ENCODE measurements around the gene KCNIP4.

The KCNIP4 gene

DNA sequence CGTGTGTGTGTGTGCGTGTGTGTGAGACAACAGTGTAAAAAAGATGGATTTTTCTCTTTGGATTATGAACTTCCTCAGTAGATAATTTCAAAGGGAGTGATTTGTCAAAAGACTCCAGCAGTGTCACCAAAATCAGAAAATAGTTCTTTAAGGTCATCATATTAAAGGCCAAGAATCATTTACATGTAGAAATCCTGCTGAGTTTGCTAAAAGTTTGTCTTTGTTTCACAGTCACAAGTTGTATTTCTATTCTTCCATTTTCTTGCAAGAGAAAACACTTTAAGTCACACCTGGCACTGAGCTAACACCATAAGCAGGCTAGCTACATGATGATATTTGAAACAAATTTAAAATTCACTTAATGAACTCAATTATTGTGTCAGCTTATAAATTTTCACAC is 1025.6 kb downstream of the KCNIP4 start:
- peaks cover 2% of the 10 kb centered on the region for H3K9me3 Mint-ChIP-seq
- H3K27ac Mint-ChIP-seq = no peak overlapping the region
- no peak for DNase-seq (ENCODE audit: low spot score in 2 of 2)
- no peak overlapping the region for H3K4me3 Mint-ChIP-seq
- ATAC-seq (ENCODE audit: low read depth) = no peak
- no peaks in the 10 kb centered on the region for H3K4me1 Mint-ChIP-seq
- no peaks in the 10 kb centered on the region for H3K27me3 Mint-ChIP-seq
- no peaks in the 10 kb centered on the region for H3K36me3 Mint-ChIP-seq

DNA sequence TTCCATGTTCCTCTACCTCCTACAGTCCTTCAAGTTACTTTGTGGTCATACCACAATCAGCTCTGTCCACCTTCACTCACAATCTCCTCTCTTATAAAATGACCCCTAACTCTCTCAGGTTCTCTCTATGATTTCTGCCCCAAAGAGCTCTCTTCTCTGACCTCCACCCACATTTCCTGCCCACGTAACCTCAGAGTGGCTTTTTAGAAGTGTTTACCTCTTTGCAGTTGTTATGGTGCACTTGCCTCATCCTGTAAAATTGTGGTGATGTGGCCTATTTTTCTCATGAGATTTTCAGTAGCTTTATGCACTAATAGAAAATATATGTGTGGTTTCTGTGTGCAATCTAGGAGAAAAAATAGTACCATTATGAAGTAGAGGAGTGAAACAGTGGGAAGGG is 1032.5 kb downstream of the KCNIP4 start:
- Mint-ChIP-seq H3K27me3 (no peaks in the 10 kb centered on the region), H3K4me1 (no peaks in the 10 kb centered on the region), H3K9me3 (peaks cover 2% of the 10 kb centered on the region), H3K36me3 (no peaks in the 10 kb centered on the region), H3K4me3 (no peak overlapping the region), H3K27ac (no peak overlapping the region)
- DNase-seq (ENCODE audit: low spot score in 2 of 2) (no peak), ATAC-seq (ENCODE audit: low read depth) (no peak)

DNA sequence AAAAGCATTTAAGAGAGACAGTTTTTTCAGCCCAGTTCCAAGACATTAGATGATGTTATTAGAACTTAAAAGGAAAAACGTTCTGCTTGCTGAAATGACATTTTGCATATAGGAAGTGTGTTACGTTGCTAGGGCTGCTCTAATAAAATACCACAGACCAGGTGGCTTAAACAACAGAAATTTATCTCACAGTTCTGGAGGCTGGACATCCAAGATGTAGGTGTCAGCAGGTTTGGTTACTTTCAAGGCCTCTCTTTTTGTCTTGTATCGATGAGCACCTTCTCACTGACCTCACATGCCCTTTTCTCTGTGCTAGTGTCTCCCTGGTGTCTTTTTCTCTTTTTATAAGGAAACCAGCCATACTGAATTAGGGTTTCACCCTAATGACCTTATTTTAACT is 1043.6 kb downstream of the KCNIP4 start:
- Mint-ChIP-seq H3K27ac (no peak overlapping the region), H3K4me3 (no peak overlapping the region), H3K4me1 (no peaks in the 10 kb centered on the region), H3K27me3 (no peaks in the 10 kb centered on the region), H3K9me3 (peaks cover 3% of the 10 kb centered on the region), H3K36me3 (no peaks in the 10 kb centered on the region)
- DNase-seq (ENCODE audit: low spot score in 2 of 2) = no peak
- no peak for ATAC-seq (ENCODE audit: low read depth)

DNA sequence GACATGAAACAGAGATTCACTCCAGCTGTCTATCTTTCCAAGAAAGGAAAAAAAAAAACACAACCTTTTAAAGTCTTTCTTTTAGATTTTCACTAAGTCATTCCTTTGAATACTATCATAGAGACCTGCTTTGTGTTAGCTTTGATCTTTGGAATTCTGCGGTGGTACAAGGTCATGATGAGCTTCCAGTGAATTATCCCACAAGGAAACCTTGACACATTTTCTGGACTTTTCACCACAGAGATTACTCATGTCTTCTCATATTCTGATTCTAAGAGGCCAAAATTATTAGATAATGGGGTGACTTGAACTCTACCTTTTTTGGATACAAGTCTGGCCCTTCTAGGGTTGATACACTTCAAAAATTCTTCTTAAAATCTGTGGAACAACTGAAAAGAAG is 1046.7 kb downstream of the KCNIP4 start:
- no peaks in the 10 kb centered on the region for H3K27me3 Mint-ChIP-seq
- H3K9me3 Mint-ChIP-seq = peaks cover 4% of the 10 kb centered on the region
- DNase-seq (ENCODE audit: low spot score in 2 of 2) = no peak
- no peak overlapping the region for H3K27ac Mint-ChIP-seq
- H3K4me3 Mint-ChIP-seq = no peak overlapping the region
- H3K36me3 Mint-ChIP-seq = no peaks in the 10 kb centered on the region
- no peak for ATAC-seq (ENCODE audit: low read depth)
- no peaks in the 10 kb centered on the region for H3K4me1 Mint-ChIP-seq

DNA sequence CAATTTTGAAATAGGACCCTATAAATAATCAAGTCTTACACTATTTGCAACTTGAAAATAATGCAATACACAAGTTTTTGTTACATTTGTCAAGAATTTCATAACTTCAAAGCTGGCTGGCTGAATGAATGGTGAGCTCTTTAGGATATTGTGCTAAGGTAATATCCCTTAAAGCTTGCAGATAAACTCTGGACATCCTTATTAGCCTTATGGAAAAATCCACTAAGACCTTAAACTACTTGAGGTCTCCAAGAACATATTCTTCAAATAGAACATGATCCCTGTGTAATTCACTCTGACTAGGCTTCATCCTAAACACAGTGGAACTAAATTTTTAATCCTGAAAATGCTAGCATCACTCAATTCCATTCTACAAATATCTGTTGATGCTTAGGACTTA is 1049.0 kb downstream of the KCNIP4 start:
- Mint-ChIP-seq H3K4me1 (no peaks in the 10 kb centered on the region), H3K4me3 (no peak overlapping the region), H3K27me3 (no peaks in the 10 kb centered on the region), H3K9me3 (peaks cover 2% of the 10 kb centered on the region), H3K36me3 (no peaks in the 10 kb centered on the region), H3K27ac (no peak overlapping the region)
- DNase-seq (ENCODE audit: low spot score in 2 of 2) (no peak), ATAC-seq (ENCODE audit: low read depth) (no peak)

DNA sequence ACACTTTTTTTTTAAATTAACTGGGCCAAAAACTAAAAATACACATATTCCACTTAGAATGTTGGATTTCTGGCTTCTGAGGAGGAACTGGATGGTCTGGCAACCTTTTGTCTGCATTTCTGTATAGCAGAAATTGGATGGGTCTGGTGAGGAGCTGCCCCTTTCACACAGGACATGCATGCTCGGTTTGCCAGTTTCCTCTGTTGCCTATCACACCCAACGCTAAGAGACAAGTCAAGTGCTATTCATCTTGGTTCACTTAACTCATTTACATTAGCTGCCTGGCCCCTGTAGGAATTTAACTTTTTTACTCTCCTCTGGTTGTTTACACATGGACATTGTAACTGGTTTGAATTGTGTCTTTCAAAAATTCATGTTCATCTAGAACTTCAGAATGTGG is 1052.6 kb downstream of the KCNIP4 start:
- H3K27me3 Mint-ChIP-seq = no peaks in the 10 kb centered on the region
- H3K27ac Mint-ChIP-seq = no peak overlapping the region
- H3K36me3 Mint-ChIP-seq = no peaks in the 10 kb centered on the region
- ATAC-seq (ENCODE audit: low read depth) (no peak), DNase-seq (ENCODE audit: low spot score in 2 of 2) (no peak)
- no peak overlapping the region for H3K4me3 Mint-ChIP-seq
- no peaks in the 10 kb centered on the region for H3K4me1 Mint-ChIP-seq
- H3K9me3 Mint-ChIP-seq = peaks cover 5% of the 10 kb centered on the region

DNA sequence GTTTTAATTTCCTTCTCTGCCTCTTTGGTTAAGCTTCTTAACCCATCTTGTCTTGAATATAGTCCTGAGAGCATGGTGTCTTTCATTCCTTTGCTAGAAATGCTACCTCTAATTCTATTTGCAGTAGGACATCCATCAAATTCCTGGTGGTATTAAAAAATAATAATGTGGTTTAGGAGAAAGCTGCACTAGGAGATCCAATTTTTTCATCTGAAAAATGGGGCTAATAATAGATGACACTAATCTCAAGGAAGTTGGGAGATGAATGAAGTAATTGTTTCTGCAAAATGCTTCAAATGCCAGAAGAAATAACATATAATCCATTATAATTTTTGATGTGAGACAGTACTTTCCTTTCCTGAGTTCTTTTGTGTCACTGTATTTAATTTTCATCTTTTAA is 1053.4 kb downstream of the KCNIP4 start:
- Mint-ChIP-seq H3K4me3 (no peak overlapping the region), H3K27me3 (no peaks in the 10 kb centered on the region), H3K36me3 (no peaks in the 10 kb centered on the region), H3K27ac (no peak overlapping the region), H3K4me1 (no peaks in the 10 kb centered on the region), H3K9me3 (peaks cover 5% of the 10 kb centered on the region)
- ATAC-seq (ENCODE audit: low read depth) = no peak
- no peak for DNase-seq (ENCODE audit: low spot score in 2 of 2)

DNA sequence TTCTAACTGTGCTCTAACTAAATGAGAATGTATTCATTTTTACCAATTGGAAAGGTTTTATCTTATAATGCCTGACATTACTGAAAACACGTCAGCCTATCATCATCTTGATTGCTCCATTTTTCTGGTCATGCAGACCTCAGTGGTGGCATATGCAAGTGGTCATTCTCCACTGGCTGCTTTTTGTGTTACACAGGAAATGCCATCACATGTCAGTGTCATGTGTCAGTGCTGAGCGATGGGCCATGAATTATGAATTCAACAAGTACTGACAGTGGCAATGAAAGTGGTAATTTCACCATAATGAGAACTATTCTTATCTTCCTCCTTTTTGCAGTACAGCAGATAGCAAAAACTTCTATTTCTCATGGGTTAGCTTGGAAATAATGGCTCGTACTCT is 1057.8 kb downstream of the KCNIP4 start:
- no peak for DNase-seq (ENCODE audit: low spot score in 2 of 2)
- Mint-ChIP-seq H3K9me3 (peaks cover 13% of the 10 kb centered on the region), H3K4me1 (no peaks in the 10 kb centered on the region), H3K27me3 (no peaks in the 10 kb centered on the region), H3K4me3 (no peak overlapping the region), H3K36me3 (no peaks in the 10 kb centered on the region), H3K27ac (no peak overlapping the region)
- no peak for ATAC-seq (ENCODE audit: low read depth)

DNA sequence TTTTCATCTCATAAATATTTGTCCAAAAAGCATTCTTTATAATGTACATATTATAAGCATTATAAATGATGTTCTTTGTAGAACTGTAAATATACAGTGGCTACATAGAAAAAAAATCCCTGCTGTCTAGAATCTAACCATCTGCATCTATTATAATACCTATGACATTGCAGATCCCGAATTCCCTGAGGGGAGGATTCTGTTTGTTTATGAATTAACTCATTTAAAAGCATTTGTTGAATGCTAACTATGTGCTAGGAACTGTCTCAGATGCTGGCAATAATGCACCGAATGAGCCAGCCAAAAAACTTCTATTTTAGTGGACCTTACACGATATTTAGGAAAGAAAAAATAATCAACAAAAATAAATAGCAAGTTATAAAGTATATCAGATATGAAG is 1058.7 kb downstream of the KCNIP4 start:
- no peak for ATAC-seq (ENCODE audit: low read depth)
- no peak overlapping the region for H3K4me3 Mint-ChIP-seq
- H3K36me3 Mint-ChIP-seq = no peaks in the 10 kb centered on the region
- no peaks in the 10 kb centered on the region for H3K27me3 Mint-ChIP-seq
- H3K4me1 Mint-ChIP-seq = no peaks in the 10 kb centered on the region
- no peak overlapping the region for H3K27ac Mint-ChIP-seq
- peaks cover 14% of the 10 kb centered on the region for H3K9me3 Mint-ChIP-seq
- DNase-seq (ENCODE audit: low spot score in 2 of 2) = no peak

DNA sequence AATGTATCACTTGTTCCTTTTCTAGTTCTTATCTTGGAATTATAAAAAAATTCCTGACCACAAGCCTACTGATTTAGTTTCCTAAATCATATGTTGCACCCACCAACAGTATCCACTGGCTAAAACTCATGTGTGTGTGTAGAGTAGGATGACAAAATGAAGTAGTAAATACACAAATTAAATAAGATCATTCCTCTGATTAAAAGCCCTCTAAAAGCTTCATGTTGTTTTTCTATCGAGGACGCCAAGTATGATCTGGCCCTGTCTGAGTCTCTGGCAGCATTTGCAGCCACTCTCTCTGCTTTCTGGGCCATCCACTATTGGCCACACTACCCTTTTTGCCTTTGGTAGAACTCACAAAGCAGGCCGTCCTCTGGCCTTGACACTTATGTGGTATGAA is 1064.9 kb downstream of the KCNIP4 start:
- no peak for DNase-seq (ENCODE audit: low spot score in 2 of 2)
- Mint-ChIP-seq H3K36me3 (no peaks in the 10 kb centered on the region), H3K9me3 (peaks cover 14% of the 10 kb centered on the region)

DNA sequence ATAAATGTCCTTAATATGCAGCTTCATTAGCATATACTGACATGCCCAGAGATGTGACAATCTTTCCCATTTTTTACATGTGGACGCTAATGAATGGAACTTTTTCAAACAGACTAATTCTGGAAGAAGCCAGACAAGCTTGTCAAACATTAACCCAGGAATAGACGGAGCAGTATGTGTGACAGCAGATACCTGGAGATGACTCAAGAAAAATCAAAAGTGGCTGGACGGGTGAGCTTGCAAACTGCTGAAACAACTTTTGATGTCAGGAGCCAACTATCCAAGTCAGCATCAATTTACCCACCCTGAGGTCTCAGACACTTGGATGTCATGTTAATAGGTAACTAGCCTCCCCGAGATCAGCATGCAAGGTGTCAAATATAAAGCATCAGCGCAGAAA is 1065.3 kb downstream of the KCNIP4 start:
- DNase-seq (ENCODE audit: low spot score in 2 of 2) (no peak), ATAC-seq (ENCODE audit: low read depth) (no peak)
- no peaks in the 10 kb centered on the region for H3K27me3 Mint-ChIP-seq
- H3K4me1 Mint-ChIP-seq = no peaks in the 10 kb centered on the region
- H3K9me3 Mint-ChIP-seq = peaks cover 14% of the 10 kb centered on the region
- H3K36me3 Mint-ChIP-seq = no peaks in the 10 kb centered on the region
- no peak overlapping the region for H3K27ac Mint-ChIP-seq
- H3K4me3 Mint-ChIP-seq = no peak overlapping the region

More for the DNA sequence above, 1064.9 kb downstream of the KCNIP4 start:
- no peak overlapping the region for H3K4me3 Mint-ChIP-seq
- no peaks in the 10 kb centered on the region for H3K4me1 Mint-ChIP-seq
- H3K27ac Mint-ChIP-seq = no peak overlapping the region
- no peaks in the 10 kb centered on the region for H3K27me3 Mint-ChIP-seq
- no peak for ATAC-seq (ENCODE audit: low read depth)

DNA sequence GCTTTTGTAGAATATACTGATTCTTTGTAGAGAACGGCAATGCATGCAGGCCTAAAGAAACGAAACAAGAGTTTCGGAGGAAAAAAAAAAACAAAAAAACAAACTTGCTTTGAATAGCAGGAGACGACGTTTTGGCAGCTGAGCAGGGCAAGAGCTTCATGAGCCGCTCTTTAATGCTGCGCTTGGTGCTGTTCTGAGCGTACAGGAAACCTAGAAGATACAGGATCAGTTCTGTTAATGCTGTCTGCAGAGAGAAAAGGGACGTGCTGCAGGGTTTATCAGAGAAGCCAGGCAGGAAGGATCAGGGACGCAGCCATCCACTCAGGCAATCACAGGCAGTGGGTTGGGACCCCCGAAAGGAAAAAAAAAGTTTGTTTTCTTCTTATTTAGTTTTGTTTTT is 1066.1 kb downstream of the KCNIP4 start:
- no peak for ATAC-seq (ENCODE audit: low read depth)
- Mint-ChIP-seq H3K36me3 (no peaks in the 10 kb centered on the region), H3K4me3 (no peak overlapping the region), H3K27me3 (no peaks in the 10 kb centered on the region), H3K27ac (no peak overlapping the region), H3K9me3 (peaks cover 14% of the 10 kb centered on the region), H3K4me1 (no peaks in the 10 kb centered on the region)
- DNase-seq (ENCODE audit: low spot score in 2 of 2) = no peak

DNA sequence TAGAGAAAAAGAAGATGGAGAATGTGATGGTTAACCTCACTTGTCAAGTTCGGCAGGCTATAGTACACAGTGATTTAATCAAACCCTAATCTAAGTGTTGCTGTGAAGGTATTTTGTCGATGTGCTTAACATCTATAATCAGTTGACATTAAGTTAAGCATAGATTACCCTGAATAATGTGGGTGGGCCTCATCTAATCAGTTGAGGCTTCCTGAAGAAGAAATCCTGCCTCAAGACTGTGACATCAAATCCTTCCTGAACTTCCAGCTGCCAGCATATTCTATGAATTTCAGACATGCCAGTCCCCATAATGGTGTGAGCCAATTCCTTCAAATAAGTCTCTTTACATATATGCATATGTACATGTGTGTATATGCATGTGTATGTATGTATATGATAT is 1066.9 kb downstream of the KCNIP4 start:
- DNase-seq (ENCODE audit: low spot score in 2 of 2) (no peak), ATAC-seq (ENCODE audit: low read depth) (no peak)
- Mint-ChIP-seq H3K27me3 (no peaks in the 10 kb centered on the region), H3K4me1 (no peaks in the 10 kb centered on the region), H3K9me3 (peaks cover 10% of the 10 kb centered on the region), H3K27ac (no peak overlapping the region), H3K4me3 (no peak overlapping the region), H3K36me3 (no peaks in the 10 kb centered on the region)

DNA sequence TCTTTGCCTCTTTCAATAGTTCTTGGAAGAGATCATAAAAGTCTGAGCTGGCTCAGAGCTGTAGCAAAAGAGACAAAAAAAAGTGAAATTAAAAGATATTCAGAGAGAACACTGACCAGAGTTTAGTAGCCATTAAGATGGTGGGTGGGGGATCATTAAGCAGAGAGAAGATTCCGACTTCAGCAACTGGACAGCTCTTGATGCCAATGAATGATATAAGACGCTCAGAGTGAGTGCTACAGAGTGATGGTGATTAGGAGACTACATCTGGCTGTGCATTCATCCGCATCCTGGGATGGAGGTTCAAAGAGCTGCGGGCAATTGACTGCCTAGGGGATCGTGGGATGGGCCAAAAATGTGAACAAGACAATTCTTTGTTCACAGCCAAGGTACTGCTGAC is 1069.8 kb downstream of the KCNIP4 start:
- no peaks in the 10 kb centered on the region for H3K4me1 Mint-ChIP-seq
- H3K27me3 Mint-ChIP-seq = no peaks in the 10 kb centered on the region
- no peak for DNase-seq (ENCODE audit: low spot score in 2 of 2)
- H3K27ac Mint-ChIP-seq = no peak overlapping the region
- no peaks in the 10 kb centered on the region for H3K36me3 Mint-ChIP-seq
- peaks cover 3% of the 10 kb centered on the region for H3K9me3 Mint-ChIP-seq
- H3K4me3 Mint-ChIP-seq = no peak overlapping the region
- ATAC-seq (ENCODE audit: low read depth) = no peak

DNA sequence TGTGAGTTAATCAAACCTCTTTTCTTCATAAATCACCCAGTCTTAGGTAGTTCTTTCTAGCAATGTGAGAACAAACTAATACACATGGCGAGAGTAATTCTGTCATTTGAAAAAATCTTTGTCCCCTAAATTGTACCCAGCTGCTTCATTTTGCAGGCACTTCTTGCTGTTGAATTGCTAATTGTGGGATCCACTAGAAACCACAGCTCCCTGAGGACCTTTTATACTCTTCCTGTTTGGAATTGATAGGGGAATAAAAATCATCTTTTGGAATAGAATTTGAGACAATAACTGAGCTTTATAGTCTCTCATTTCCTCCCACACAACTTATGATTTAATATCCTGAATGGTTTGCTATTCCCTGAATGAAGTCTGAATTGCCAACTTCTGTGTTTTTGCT is 1078.1 kb downstream of the KCNIP4 start:
- Mint-ChIP-seq H3K36me3 (no peaks in the 10 kb centered on the region), H3K9me3 (peaks cover 3% of the 10 kb centered on the region)
- ATAC-seq (ENCODE audit: low read depth) = no peak

DNA sequence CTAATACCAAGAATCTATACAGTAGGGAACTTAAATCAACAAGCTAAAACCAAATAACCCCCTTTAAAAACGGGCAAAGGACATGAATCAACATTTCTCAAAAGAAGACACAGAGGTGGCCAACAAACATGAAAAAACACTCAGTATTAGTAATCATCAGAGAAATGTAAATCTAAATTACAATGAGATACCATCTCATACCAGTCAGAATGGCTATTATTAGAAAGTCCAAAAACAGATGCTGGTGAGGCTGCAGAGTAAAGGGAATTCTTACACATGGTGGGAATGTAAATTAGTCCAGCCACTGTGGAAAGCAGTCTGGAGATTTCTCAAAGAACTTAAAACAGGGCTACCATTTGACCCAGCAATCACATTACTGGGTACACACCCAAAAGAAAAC is 1080.5 kb downstream of the KCNIP4 start:
- Mint-ChIP-seq H3K27me3 (no peaks in the 10 kb centered on the region), H3K27ac (no peak overlapping the region), H3K36me3 (no peaks in the 10 kb centered on the region), H3K4me3 (no peak overlapping the region), H3K4me1 (no peaks in the 10 kb centered on the region), H3K9me3 (peaks cover 3% of the 10 kb centered on the region)
- no peak for ATAC-seq (ENCODE audit: low read depth)
- no peak for DNase-seq (ENCODE audit: low spot score in 2 of 2)

More for the DNA sequence above, 1078.1 kb downstream of the KCNIP4 start:
- Mint-ChIP-seq H3K4me3 (no peak overlapping the region), H3K4me1 (no peaks in the 10 kb centered on the region), H3K27me3 (no peaks in the 10 kb centered on the region), H3K27ac (no peak overlapping the region)
- DNase-seq (ENCODE audit: low spot score in 2 of 2) = no peak

Measured in memory B cell (primary cell).